A549 (cell line): Measurements from ENCODE around the gene TSNAX.

Source experiments
- JUNB ChIP-seq: fragments of >200 bp; sonication (Bioruptor Twin); formaldehyde crosslinking; IDR thresholded peaks from 2 replicates; pipeline ENCODE4 v1.6.1; 2016
- TF ChIP-seq, protein P1 (sequence below): fragments of >200 bp; sonication (Bioruptor Twin); formaldehyde crosslinking; IDR thresholded peaks from 3 replicates; pipeline ENCODE4 v1.5.1; 2016

DNA sequence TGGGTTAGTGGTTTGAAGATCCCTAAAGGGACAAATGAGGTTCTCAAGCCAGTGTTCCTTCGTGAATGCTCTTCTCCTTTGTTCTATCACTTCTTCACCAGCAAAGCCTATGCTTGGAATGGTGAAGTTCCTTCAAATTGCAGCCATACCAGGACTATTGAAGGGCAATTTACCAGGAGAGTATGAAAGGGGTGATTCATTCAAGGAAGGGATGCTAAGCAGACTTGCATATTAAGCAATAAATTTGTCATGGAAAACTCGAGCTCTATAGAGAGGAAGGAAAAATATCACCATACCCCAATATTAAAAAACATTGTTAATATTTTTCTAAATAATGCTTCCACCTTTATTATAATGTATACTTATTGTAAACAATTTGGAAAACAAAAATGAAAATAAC is 9.3 kb upstream of the TSNAX start:
- TF ChIP-seq, protein P1, sequence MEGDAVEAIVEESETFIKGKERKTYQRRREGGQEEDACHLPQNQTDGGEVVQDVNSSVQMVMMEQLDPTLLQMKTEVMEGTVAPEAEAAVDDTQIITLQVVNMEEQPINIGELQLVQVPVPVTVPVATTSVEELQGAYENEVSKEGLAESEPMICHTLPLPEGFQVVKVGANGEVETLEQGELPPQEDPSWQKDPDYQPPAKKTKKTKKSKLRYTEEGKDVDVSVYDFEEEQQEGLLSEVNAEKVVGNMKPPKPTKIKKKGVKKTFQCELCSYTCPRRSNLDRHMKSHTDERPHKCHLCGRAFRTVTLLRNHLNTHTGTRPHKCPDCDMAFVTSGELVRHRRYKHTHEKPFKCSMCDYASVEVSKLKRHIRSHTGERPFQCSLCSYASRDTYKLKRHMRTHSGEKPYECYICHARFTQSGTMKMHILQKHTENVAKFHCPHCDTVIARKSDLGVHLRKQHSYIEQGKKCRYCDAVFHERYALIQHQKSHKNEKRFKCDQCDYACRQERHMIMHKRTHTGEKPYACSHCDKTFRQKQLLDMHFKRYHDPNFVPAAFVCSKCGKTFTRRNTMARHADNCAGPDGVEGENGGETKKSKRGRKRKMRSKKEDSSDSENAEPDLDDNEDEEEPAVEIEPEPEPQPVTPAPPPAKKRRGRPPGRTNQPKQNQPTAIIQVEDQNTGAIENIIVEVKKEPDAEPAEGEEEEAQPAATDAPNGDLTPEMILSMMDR: no peak
- no peak for TF ChIP-seq JUNB
